Stimulated activated CD8-positive, alpha-beta memory T cell treated with anti-CD3 and anti-CD28 coated beads, Interleukin-15, amount 100 ng/mL, for 1 hour (primary cell): ENCODE results near the gene SIX1.

Experiments
- DNase-seq: peaks from one replicate; pipeline ENCODE4 v3.0.0-alpha.2; 2020; ENCODE audit warnings: low read depth

Gene SIX1

GRCh38 chr14:60642270-60643140 is 6.8 kb downstream of the SIX1 start:
- no peak for DNase-seq

- no peak for DNase-seq
Measured at GRCh38 chr14:60641742-60642269, 7.5 kb downstream of the SIX1 start.

GRCh38 chr14:60640859-60641741 is 8.2 kb downstream of the SIX1 start:
- DNase-seq, result no peak

- DNase-seq, result no peak
Measured at GRCh38 chr14:60639674-60640073, 9.6 kb downstream of the SIX1 start.

- DNase-seq, result no peak
Measured at GRCh38 chr14:60637479-60638315, 11.6 kb downstream of the SIX1 start.

GRCh38 chr14:60636879-60637478 is 12.3 kb downstream of the SIX1 start:
- DNase-seq, result no peak

- DNase-seq, result no peak
Measured at GRCh38 chr14:60634153-60634552, 15.1 kb downstream of the SIX1 start.

GRCh38 chr14:60632777-60633176 is 16.5 kb downstream of the SIX1 start:
- DNase-seq, result no peak

GRCh38 chr14:60632257-60632656 is 17.0 kb downstream of the SIX1 start:
- DNase-seq, result no peak

- DNase-seq, result no peak
Measured at GRCh38 chr14:60631842-60632241, 17.4 kb downstream of the SIX1 start.

- no peak for DNase-seq
Measured at GRCh38 chr14:60630129-60630528, 19.1 kb downstream of the SIX1 start.

GRCh38 chr14:60628892-60629291 is 20.4 kb downstream of the SIX1 start:
- no peak for DNase-seq

GRCh38 chr14:60622917-60623257 is 26.4 kb downstream of the SIX1 start:
- no peak for DNase-seq

- DNase-seq, result no peak
Measured at GRCh38 chr14:60622210-60622916, 26.9 kb downstream of the SIX1 start.

- no peak for DNase-seq
Measured at GRCh38 chr14:60621386-60621785, 27.9 kb downstream of the SIX1 start.

GRCh38 chr14:60618241-60618640 is 31.0 kb downstream of the SIX1 start:
- DNase-seq, result no peak

- no peak for DNase-seq
Measured at GRCh38 chr14:60616461-60616959, 32.8 kb downstream of the SIX1 start.

GRCh38 chr14:60602291-60602690 is 47.0 kb downstream of the SIX1 start:
- DNase-seq, result no peak

GRCh38 chr14:60599727-60600126 is 49.5 kb downstream of the SIX1 start:
- DNase-seq, result no peak

GRCh38 chr14:60596139-60596538 is 53.1 kb downstream of the SIX1 start:
- DNase-seq, result no peak

GRCh38 chr14:60594062-60594461 is 55.2 kb downstream of the SIX1 start:
- no peak for DNase-seq
